Lung (tissue), 12 donors: ENCODE results near the gene TUBA4B. TPM values are rescaled to one million over a fixed set of nuclear protein-coding genes. Genes with fewer than 3 reads are reported as not detected.

Experiments
- ATAC-seq: fragments of 200-7000 bp; cut with Tn5 transposase; one replicate; pipeline ENCODE4 v1.9.1; 2020; ENCODE audit warnings: moderate number of reproducible peaks; ENCODE audit not compliant: insufficient read depth, low FRiP score
- DNase-seq, 3 donors: peaks; one replicate each; pipeline ENCODE4 v3.0.0-alpha.2; 2013 to 2017
- H3K27ac ChIP-seq, 2 donors: one replicate each; pipeline ENCODE4 v1.5.1; 2013; ENCODE audit warnings: mild to moderate bottlenecking in 2 of 2, moderate library complexity in 2 of 2, control low read depth in 1 of 2, inconsistent platforms in 1 of 2, low read depth in 1 of 2, low read length in 1 of 2
- H3K27me3 ChIP-seq, 3 donors: one replicate each; pipeline ENCODE4 v1.5.1; 2013; ENCODE audit warnings: low read length in 2 of 3; ENCODE audit not compliant: control insufficient read depth in 3 of 3, insufficient read depth in 3 of 3
- H3K36me3 ChIP-seq, 4 donors: one replicate each; pipeline ENCODE4 v1.5.1; 2013; ENCODE audit warnings: low read length in 4 of 4, mild to moderate bottlenecking in 1 of 4, moderate library complexity in 1 of 4; ENCODE audit not compliant: control insufficient read depth in 4 of 4, insufficient read depth in 4 of 4
- H3K4me1 ChIP-seq, 5 donors: one replicate each; pipeline ENCODE4 v1.5.1; 2013; ENCODE audit warnings: low read length in 5 of 5, mild to moderate bottlenecking in 2 of 5, moderate library complexity in 1 of 5; ENCODE audit not compliant: control insufficient read depth in 5 of 5, insufficient read depth in 5 of 5
- H3K4me3 ChIP-seq: one replicate; pipeline ENCODE4 v1.5.1; 2013; ENCODE audit warnings: mild to moderate bottlenecking, control low read depth, moderate library complexity
- H3K9ac ChIP-seq, 2 donors: one replicate each; pipeline ENCODE4 v1.5.1; 2013; ENCODE audit warnings: low read length in 2 of 2, control low read depth in 1 of 2; ENCODE audit not compliant: insufficient read depth in 1 of 2
- H3K9me3 ChIP-seq, 4 donors: one replicate each; pipeline ENCODE4 v1.5.1; 2013; ENCODE audit warnings: low read length in 3 of 4, mild to moderate bottlenecking in 1 of 4, moderate library complexity in 1 of 4; ENCODE audit not compliant: control insufficient read depth in 4 of 4, insufficient read depth in 3 of 4
- WGBS, 2 donors: extraction: QIAGEN DNeasy Blood & Tissue Kit; methylation state at CpG; one replicate each; pipeline ENCODE4 v1.1.7; 2013; 5-methylcytosine and 5-hydroxymethylcytosine counted together
- polyA plus RNA-seq, 2 donors: library from polyadenylated mRNA; stranded (reverse); fragments of 200-250 nt; gene quantifications; one replicate each; pipeline ENCODE4 v1.2.1, GENCODE V29; 2013
- total RNA-seq, 2 donors: library from RNA; depleted of rRNA in 1 of 2; stranded (reverse); fragments of >200 nt in 1 of 2; gene quantifications; one replicate each; pipeline ENCODE4 v1.2.1, GENCODE V29; 2014 to 2021
- TF ChIP-seq, protein P1 (sequence below): IDR thresholded peaks from 2 replicates; pipeline ENCODE4 v1.5.1; 2012; ENCODE audit warnings: mild to moderate bottlenecking; ENCODE audit errors: control extremely low read depth, extremely low read depth
- donor health status: control.
- donor health status: control.
- donor health status: Bipolar disorder and iron deficiency.
- donor health status: healthy.
- donor health status: DM: yes; HTN: yes; CAD: no.

Gene TUBA4B
- total and polyA plus RNA-seq, 4 donors, result 5.7 to 20.3 (median 10.5) TPM

DNA sequence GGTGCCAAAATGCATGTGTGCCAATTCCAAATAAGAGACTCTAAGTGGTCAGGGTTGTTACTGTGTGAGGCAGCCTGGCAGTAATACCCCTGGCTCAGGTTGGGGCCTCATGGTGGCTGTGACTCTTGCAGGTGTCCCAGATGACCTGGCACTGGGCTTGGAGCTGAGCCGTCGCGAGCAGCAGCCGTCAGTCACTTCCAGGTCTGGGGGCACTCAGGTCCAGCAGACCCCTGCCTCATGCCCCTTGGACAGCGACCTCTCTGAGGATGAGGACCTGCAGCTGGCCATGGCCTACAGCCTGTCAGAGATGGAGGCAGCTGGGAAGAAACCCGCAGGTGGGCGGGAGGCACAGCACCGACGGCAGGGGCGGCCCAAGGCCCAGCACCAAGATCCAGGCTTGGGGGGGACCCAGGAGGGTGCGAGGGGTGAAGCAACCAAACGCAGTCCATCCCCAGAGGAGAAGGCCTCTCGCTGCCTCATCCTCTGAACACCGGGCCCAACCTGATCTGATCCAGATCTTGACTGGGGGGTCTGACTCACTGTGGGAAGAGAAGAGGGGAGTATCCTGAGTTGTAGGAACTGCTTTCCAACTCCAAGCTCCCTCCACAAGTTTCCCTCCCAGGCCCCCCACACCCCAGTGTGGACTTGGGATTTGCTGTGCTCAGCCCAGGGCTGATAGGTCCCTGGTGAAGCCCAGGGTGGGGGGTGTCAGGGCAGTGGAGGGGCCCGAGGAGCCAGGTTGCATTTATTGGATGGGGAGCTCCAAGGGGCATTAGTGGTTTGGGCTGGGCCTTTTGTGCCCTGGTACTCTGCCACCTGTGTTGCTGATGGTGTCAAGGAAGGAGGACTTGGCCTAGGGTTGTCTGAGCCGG, 31.7 kb downstream of the TUBA4B start:
- peaks cover 0 to 12% (median 4%) of the 10 kb centered on the region in 5 donors for H3K4me1 ChIP-seq
- DNase-seq (no peak), ATAC-seq (no peak)
- 94 to 98% methylated on average over 16 of the region's 16 CpGs for WGBS, 2 donors
- peaks cover 5 to 41% (median 26%) of the 10 kb centered on the region in 4 donors for H3K36me3 ChIP-seq
- TF ChIP-seq, protein P1, sequence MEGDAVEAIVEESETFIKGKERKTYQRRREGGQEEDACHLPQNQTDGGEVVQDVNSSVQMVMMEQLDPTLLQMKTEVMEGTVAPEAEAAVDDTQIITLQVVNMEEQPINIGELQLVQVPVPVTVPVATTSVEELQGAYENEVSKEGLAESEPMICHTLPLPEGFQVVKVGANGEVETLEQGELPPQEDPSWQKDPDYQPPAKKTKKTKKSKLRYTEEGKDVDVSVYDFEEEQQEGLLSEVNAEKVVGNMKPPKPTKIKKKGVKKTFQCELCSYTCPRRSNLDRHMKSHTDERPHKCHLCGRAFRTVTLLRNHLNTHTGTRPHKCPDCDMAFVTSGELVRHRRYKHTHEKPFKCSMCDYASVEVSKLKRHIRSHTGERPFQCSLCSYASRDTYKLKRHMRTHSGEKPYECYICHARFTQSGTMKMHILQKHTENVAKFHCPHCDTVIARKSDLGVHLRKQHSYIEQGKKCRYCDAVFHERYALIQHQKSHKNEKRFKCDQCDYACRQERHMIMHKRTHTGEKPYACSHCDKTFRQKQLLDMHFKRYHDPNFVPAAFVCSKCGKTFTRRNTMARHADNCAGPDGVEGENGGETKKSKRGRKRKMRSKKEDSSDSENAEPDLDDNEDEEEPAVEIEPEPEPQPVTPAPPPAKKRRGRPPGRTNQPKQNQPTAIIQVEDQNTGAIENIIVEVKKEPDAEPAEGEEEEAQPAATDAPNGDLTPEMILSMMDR, result no peak
- H3K9ac ChIP-seq, result no peak overlapping the region
- H3K9me3 ChIP-seq, result no peaks in the 10 kb centered on the region
- H3K4me3 ChIP-seq, result no peak overlapping the region
- no peak overlapping the region for H3K27ac ChIP-seq
- H3K27me3 ChIP-seq, result no peaks in the 10 kb centered on the region

DNA sequence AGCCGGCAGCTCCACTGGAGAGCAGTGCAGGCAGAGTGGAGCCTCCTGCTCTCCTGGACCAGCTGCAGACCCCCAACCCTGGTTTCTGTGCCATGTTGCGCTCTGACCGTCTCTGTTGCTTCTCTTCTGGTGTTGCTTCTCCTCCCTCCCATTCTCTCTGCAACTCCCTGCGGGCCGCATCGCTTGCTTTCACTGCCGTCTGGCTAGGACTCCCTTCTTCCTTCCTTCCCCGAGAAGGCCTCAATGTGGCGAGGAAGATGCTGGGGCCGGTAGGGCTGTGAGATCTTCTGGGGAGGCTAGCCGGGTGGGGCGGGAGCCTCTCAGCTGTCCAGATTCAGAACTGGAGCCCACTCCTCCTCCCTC, 32.3 kb downstream of the TUBA4B start:
- TF ChIP-seq, protein P1, result no peak
- Histone ChIP-seq H3K9me3 (no peaks in the 10 kb centered on the region), H3K36me3 (peaks cover 5 to 41% (median 26%) of the 10 kb centered on the region in 4 donors), H3K9ac (no peak overlapping the region), H3K27ac (no peak overlapping the region), H3K4me3 (no peak overlapping the region), H3K4me1 (peaks cover 0 to 10% (median 0%) of the 10 kb centered on the region in 5 donors), H3K27me3 (no peaks in the 10 kb centered on the region)
- no peak for DNase-seq
- WGBS, 2 donors, result 95 to 96% methylated on average over 12 of the region's 12 CpGs
- no peak for ATAC-seq

DNA sequence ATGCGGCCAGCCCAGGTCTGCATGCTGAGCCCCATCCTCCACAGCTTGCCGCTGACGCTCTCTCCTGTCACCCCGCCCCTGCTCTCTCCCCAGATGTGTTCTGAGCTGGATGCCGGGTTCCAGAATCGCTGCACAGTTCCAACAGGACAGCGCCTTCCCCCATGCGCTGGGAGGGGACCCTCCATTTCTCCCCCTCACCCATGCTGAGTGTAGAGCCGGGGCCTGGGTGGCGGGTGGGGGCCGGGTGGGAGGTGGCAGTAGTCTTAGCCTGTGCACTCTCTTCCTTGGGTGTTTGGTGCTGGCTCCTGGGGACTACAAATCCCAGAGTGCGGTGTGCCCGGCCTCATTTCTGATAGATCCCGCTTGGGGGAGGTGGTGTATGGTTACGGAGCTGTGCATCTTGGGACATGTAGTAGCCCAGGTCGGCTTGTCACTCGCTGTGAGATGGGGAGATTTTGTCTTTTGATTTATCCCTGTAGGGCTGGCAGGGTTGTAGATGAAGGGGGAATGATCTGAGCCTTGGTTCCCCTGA, 32.9 kb downstream of the TUBA4B start:
- DNase-seq (peak; percentile 34 to 50 (median 42)), ATAC-seq (no peak)
- 84 to 85% methylated on average over 17 of the region's 17 CpGs for WGBS, 2 donors
- H3K4me3 ChIP-seq, result no peak overlapping the region
- H3K27me3 ChIP-seq, result no peaks in the 10 kb centered on the region
- TF ChIP-seq, protein P1, result no peak
- H3K9ac ChIP-seq, result no peak overlapping the region
- H3K27ac ChIP-seq, result no peak overlapping the region
- no peaks in the 10 kb centered on the region for H3K9me3 ChIP-seq
- peaks cover 5 to 39% (median 21%) of the 10 kb centered on the region in 4 donors for H3K36me3 ChIP-seq
- H3K4me1 ChIP-seq, result peaks cover 0 to 9% (median 0%) of the 10 kb centered on the region in 5 donors
